CD8-positive, alpha-beta memory T cell (primary cell): ENCODE results near the gene NLRP12. TPM values are rescaled to one million over a fixed set of nuclear protein-coding genes. Genes with fewer than 3 reads are reported as not detected.
A peak's percentile ranks its signal among the peaks of the same experiment; 100 is the strongest.

Experiments used
- CTCF ChIA-PET: fragments of 350-600 bp; sonication (Branson Sonifier 250); formaldehyde crosslinking; loops from one replicate; lab custom pipeline; 2021; ENCODE audit warnings: antibody characterized with exemption; lab: Charles Lee
- POLR2A ChIA-PET: fragments of 350-600 bp; sonication (Branson Sonifier 250); formaldehyde crosslinking; loops from one replicate; lab custom pipeline; 2021; ENCODE audit warnings: antibody characterized with exemption; lab: Charles Lee
- DNase-seq, 5 donors: peaks; one replicate each; pipeline versions ENCODE4 v3.0.0 to v3.0.0-alpha.2; 2020 to 2022; ENCODE audit warnings: mixed read lengths in 1 of 5
- H3K27ac ChIP-seq: one replicate; pipeline ENCODE4 v1.7.0; 2013; ENCODE audit warnings: low read depth, mild to moderate bottlenecking, low read length, moderate library complexity
- H3K27me3 ChIP-seq: 2 replicates; pipeline ENCODE4 v1.7.0; 2013; ENCODE audit warnings: low read length, mild to moderate bottlenecking; ENCODE audit not compliant: insufficient read depth, poor library complexity, severe bottlenecking
- H3K36me3 ChIP-seq: 2 replicates; pipeline ENCODE4 v1.7.0; 2013; ENCODE audit warnings: mild to moderate bottlenecking, low read length, moderate library complexity; ENCODE audit not compliant: insufficient read depth
- H3K4me1 ChIP-seq: 2 replicates; pipeline ENCODE4 v1.7.0; 2013; ENCODE audit warnings: mild to moderate bottlenecking, low read length, moderate library complexity; ENCODE audit not compliant: insufficient read depth
- H3K4me3 ChIP-seq: 2 replicates; pipeline ENCODE4 v1.7.0; 2013; ENCODE audit warnings: mild to moderate bottlenecking, low read length
- H3K9me3 ChIP-seq: 2 replicates; pipeline ENCODE4 v1.7.0; 2013; ENCODE audit warnings: mild to moderate bottlenecking, low read length
- H3K27ac Mint-ChIP-seq, 8 donors: one replicate each; pipeline ENCODE4 v1.8.0; 2020 to 2021; ENCODE audit warnings: mixed read lengths in 8 of 8, mild to moderate bottlenecking in 6 of 8, inconsistent platforms in 3 of 8, moderate library complexity in 3 of 8
- H3K27me3 Mint-ChIP-seq, 2 donors: one replicate each; pipeline ENCODE4 v1.8.0; 2020 to 2021; ENCODE audit warnings: mixed read lengths in 2 of 2, mild to moderate bottlenecking in 1 of 2, moderate library complexity in 1 of 2
- H3K36me3 Mint-ChIP-seq, 3 donors: one replicate each; pipeline ENCODE4 v1.8.0; 2020 to 2021; ENCODE audit warnings: mixed read lengths in 3 of 3, inconsistent platforms in 1 of 3, mild to moderate bottlenecking in 1 of 3
- H3K4me1 Mint-ChIP-seq, 3 donors: one replicate each; pipeline ENCODE4 v1.8.0; 2020 to 2021; ENCODE audit warnings: mixed read lengths in 3 of 3, inconsistent platforms in 1 of 3, mild to moderate bottlenecking in 1 of 3
- H3K4me3 Mint-ChIP-seq, 7 donors: one replicate each; pipeline ENCODE4 v1.8.0; 2020 to 2021; ENCODE audit warnings: mixed read lengths in 7 of 7, mild to moderate bottlenecking in 6 of 7, moderate library complexity in 4 of 7, inconsistent platforms in 2 of 7
- H3K9me3 Mint-ChIP-seq, 5 donors: one replicate each; pipeline ENCODE4 v1.8.0; 2020 to 2022; ENCODE audit warnings: mixed read lengths in 5 of 5, mild to moderate bottlenecking in 3 of 5, moderate library complexity in 2 of 5, inconsistent platforms in 1 of 5
- polyA plus RNA-seq: library from polyadenylated mRNA; unstranded; fragments of 300-500 nt; fragmentation: Illumina TruSeq; gene quantifications from one replicate; pipeline ENCODE4 v1.2.3, GENCODE V29; 2021
- total RNA-seq, 2 experiments: library from RNA; stranded (reverse); gene quantifications; one replicate each; pipeline ENCODE4 v1.2.3, GENCODE V29; 2021

NLRP12 gene
- total and polyA plus RNA-seq, 3 experiments from 2014 or later: not detected

- DNase-seq: no peak
- CTCF ChIA-PET: no interaction called here
- peak overlapping the region in 1 of 8 donors; percentile 11 for H3K27ac Mint-ChIP-seq
Observed at GRCh38 chr19:53828531-53828930, 4.4 kb upstream of the NLRP12 start.

GRCh38 chr19:53826876-53827275, 2.8 kb upstream of the NLRP12 start:
- H3K27me3 Mint-ChIP-seq: peaks cover 19 to 43% of the 10 kb centered on the region in 2 donors
- Histone ChIP-seq H3K27ac (no peak overlapping the region), H3K4me1 (no peaks in the 10 kb centered on the region), H3K27me3 (peaks cover 3% of the 10 kb centered on the region), H3K4me3 (no peak overlapping the region), H3K36me3 (no peaks in the 10 kb centered on the region), H3K9me3 (no peaks in the 10 kb centered on the region)
- no peaks in the 10 kb centered on the region for H3K36me3 Mint-ChIP-seq
- no peak for DNase-seq
- ChIA-PET POLR2A (no interaction called here), CTCF (interaction anchor here (1.0 kb wide), 1 partner anchor 197 kb away, joined by 4 read pairs; no protein-coding TSS in a partner anchor)
- H3K27ac Mint-ChIP-seq: no peak overlapping the region
- no peaks in the 10 kb centered on the region for H3K4me1 Mint-ChIP-seq
- H3K9me3 Mint-ChIP-seq: peaks cover 0 to 1% (median 0%) of the 10 kb centered on the region in 5 donors
- H3K4me3 Mint-ChIP-seq: no peak overlapping the region

More at GRCh38 chr19:53828531-53828930, 4.4 kb upstream of the NLRP12 start:
- Histone ChIP-seq H3K9me3 (no peaks in the 10 kb centered on the region), H3K36me3 (no peaks in the 10 kb centered on the region), H3K27me3 (peaks cover 3% of the 10 kb centered on the region), H3K27ac (no peak overlapping the region), H3K4me1 (no peaks in the 10 kb centered on the region), H3K4me3 (no peak overlapping the region)
- Mint-ChIP-seq H3K4me3 (no peak overlapping the region), H3K4me1 (no peaks in the 10 kb centered on the region), H3K36me3 (no peaks in the 10 kb centered on the region), H3K27me3 (peaks cover 20 to 56% of the 10 kb centered on the region in 2 donors), H3K9me3 (peaks cover 0 to 1% (median 0%) of the 10 kb centered on the region in 5 donors)
- POLR2A ChIA-PET: no interaction called here

- ChIA-PET CTCF (no interaction called here), POLR2A (no interaction called here)
- H3K4me1 Mint-ChIP-seq: no peaks in the 10 kb centered on the region
- H3K4me3 Mint-ChIP-seq: no peak overlapping the region
- peaks cover 3% of the 10 kb centered on the region for H3K27me3 ChIP-seq
- DNase-seq: no peak
- H3K9me3 Mint-ChIP-seq: peaks cover 0 to 3% (median 0%) of the 10 kb centered on the region in 5 donors
- no peak overlapping the region for H3K4me3 ChIP-seq
- no peaks in the 10 kb centered on the region for H3K4me1 ChIP-seq
- H3K9me3 ChIP-seq: no peaks in the 10 kb centered on the region
- no peak overlapping the region for H3K27ac Mint-ChIP-seq
- H3K36me3 Mint-ChIP-seq: no peaks in the 10 kb centered on the region
- peaks cover 24 to 25% of the 10 kb centered on the region in 2 donors for H3K27me3 Mint-ChIP-seq
- H3K36me3 ChIP-seq: no peaks in the 10 kb centered on the region
- H3K27ac ChIP-seq: no peak overlapping the region
Observed at GRCh38 chr19:53823380-53824120, 564 bp downstream of the NLRP12 start.

GRCh38 chr19:53819861-53820260, 4.3 kb downstream of the NLRP12 start:
- POLR2A ChIA-PET: no interaction called here

GRCh38 chr19:53818756-53819155, 5.4 kb downstream of the NLRP12 start:
- no peak for DNase-seq
- H3K9me3 ChIP-seq: no peaks in the 10 kb centered on the region
- no peaks in the 10 kb centered on the region for H3K36me3 ChIP-seq
- POLR2A ChIA-PET: no interaction called here
- CTCF ChIA-PET: no interaction called here
- Mint-ChIP-seq H3K4me3 (no peak overlapping the region), H3K9me3 (peaks cover 0 to 2% (median 0%) of the 10 kb centered on the region in 5 donors), H3K27me3 (peaks cover 2 to 14% of the 10 kb centered on the region in 2 donors), H3K36me3 (no peaks in the 10 kb centered on the region), H3K4me1 (no peaks in the 10 kb centered on the region), H3K27ac (no peak overlapping the region)
- no peak overlapping the region for H3K27ac ChIP-seq
- peaks cover 2% of the 10 kb centered on the region for H3K27me3 ChIP-seq
- H3K4me1 ChIP-seq: no peaks in the 10 kb centered on the region
- H3K4me3 ChIP-seq: no peak overlapping the region

More at GRCh38 chr19:53819861-53820260, 4.3 kb downstream of the NLRP12 start:
- peaks cover 0 to 2% (median 0%) of the 10 kb centered on the region in 5 donors for H3K9me3 Mint-ChIP-seq
- H3K4me1 Mint-ChIP-seq: no peaks in the 10 kb centered on the region
- CTCF ChIA-PET: no interaction called here
- no peak overlapping the region for H3K27ac ChIP-seq
- H3K27me3 Mint-ChIP-seq: peaks cover 10 to 19% of the 10 kb centered on the region in 2 donors
- no peak for DNase-seq
- H3K27ac Mint-ChIP-seq: peak overlapping the region in 1 of 8 donors; percentile 87
- no peaks in the 10 kb centered on the region for H3K9me3 ChIP-seq
- no peaks in the 10 kb centered on the region for H3K36me3 Mint-ChIP-seq
- H3K4me3 Mint-ChIP-seq: no peak overlapping the region
- no peaks in the 10 kb centered on the region for H3K36me3 ChIP-seq
- no peak overlapping the region for H3K4me3 ChIP-seq
- H3K27me3 ChIP-seq: peaks cover 3% of the 10 kb centered on the region
- H3K4me1 ChIP-seq: no peaks in the 10 kb centered on the region

GRCh38 chr19:53813996-53814395, 10.1 kb downstream of the NLRP12 start:
- Mint-ChIP-seq H3K36me3 (no peaks in the 10 kb centered on the region), H3K27me3 (no peaks in the 10 kb centered on the region), H3K9me3 (peaks cover 0 to 2% (median 0%) of the 10 kb centered on the region in 5 donors), H3K4me1 (no peaks in the 10 kb centered on the region), H3K4me3 (no peak overlapping the region), H3K27ac (no peak overlapping the region)
- no peaks in the 10 kb centered on the region for H3K4me1 ChIP-seq
- DNase-seq: no peak
- no peaks in the 10 kb centered on the region for H3K9me3 ChIP-seq
- ChIA-PET CTCF (no interaction called here), POLR2A (no interaction called here)
- H3K36me3 ChIP-seq: no peaks in the 10 kb centered on the region
- H3K27me3 ChIP-seq: no peaks in the 10 kb centered on the region
- no peak overlapping the region for H3K27ac ChIP-seq
- no peak overlapping the region for H3K4me3 ChIP-seq

GRCh38 chr19:53812335-53812734, 11.8 kb downstream of the NLRP12 start:
- H3K27ac Mint-ChIP-seq: no peak overlapping the region
- H3K9me3 Mint-ChIP-seq: peaks cover 0 to 4% (median 0%) of the 10 kb centered on the region in 5 donors
- H3K4me1 Mint-ChIP-seq: no peaks in the 10 kb centered on the region
- H3K27me3 Mint-ChIP-seq: no peaks in the 10 kb centered on the region
- no peak for DNase-seq
- Histone ChIP-seq H3K27me3 (no peaks in the 10 kb centered on the region), H3K4me3 (no peak overlapping the region), H3K27ac (no peak overlapping the region), H3K9me3 (no peaks in the 10 kb centered on the region), H3K4me1 (no peaks in the 10 kb centered on the region), H3K36me3 (no peaks in the 10 kb centered on the region)
- H3K36me3 Mint-ChIP-seq: no peaks in the 10 kb centered on the region
- ChIA-PET CTCF (no interaction called here), POLR2A (no interaction called here)
- no peak overlapping the region for H3K4me3 Mint-ChIP-seq

GRCh38 chr19:53810891-53811290, 13.2 kb downstream of the NLRP12 start:
- ChIA-PET POLR2A (no interaction called here), CTCF (interaction anchor here (0.9 to 1.1 kb wide), 2 partner anchors 18 to 213 kb away, joined by 3 to 6 read pairs; no protein-coding TSS in a partner anchor)
- Mint-ChIP-seq H3K4me3 (no peak overlapping the region), H3K27ac (no peak overlapping the region), H3K9me3 (peaks cover 0 to 2% (median 0%) of the 10 kb centered on the region in 5 donors), H3K4me1 (no peaks in the 10 kb centered on the region), H3K36me3 (no peaks in the 10 kb centered on the region), H3K27me3 (no peaks in the 10 kb centered on the region)
- H3K4me1 ChIP-seq: no peaks in the 10 kb centered on the region
- no peaks in the 10 kb centered on the region for H3K27me3 ChIP-seq
- no peak overlapping the region for H3K27ac ChIP-seq
- H3K36me3 ChIP-seq: no peaks in the 10 kb centered on the region
- no peaks in the 10 kb centered on the region for H3K9me3 ChIP-seq
- H3K4me3 ChIP-seq: no peak overlapping the region
- DNase-seq: no peak
